Small intestine (tissue), 7 donors: ENCODE results near the gene CCNF. TPM values are rescaled to one million over a fixed set of nuclear protein-coding genes. Genes with fewer than 3 reads are reported as not detected.
A peak's percentile ranks its signal among the peaks of the same experiment; 100 is the strongest.

Experiments
- DNase-seq, 2 donors: peaks; one replicate each; pipeline versions ENCODE4 v3.0.0 to v3.0.0-alpha.2; 2013
- FAIRE-seq: peaks from 2 replicates; lab custom pipeline; 2012; peaks lifted over from hg19 to GRCh38; lab: Jason Lieb, UNC
- H3K27ac ChIP-seq, 3 donors: one replicate each; pipeline ENCODE4 v1.5.1; 2013; ENCODE audit warnings: low read length in 2 of 3, mild to moderate bottlenecking in 2 of 3, control low read depth in 1 of 3, inconsistent platforms in 1 of 3, low read depth in 1 of 3, moderate library complexity in 1 of 3
- H3K27me3 ChIP-seq, 3 donors: one replicate each; pipeline ENCODE4 v1.6.1; 2013; ENCODE audit warnings: low read length in 3 of 3, inconsistent platforms in 1 of 3; ENCODE audit not compliant: control insufficient read depth in 3 of 3, insufficient read depth in 3 of 3
- H3K36me3 ChIP-seq, 3 donors: one replicate each; pipeline ENCODE4 v1.6.1; 2013; ENCODE audit warnings: low read length in 3 of 3, inconsistent platforms in 1 of 3, low read depth in 1 of 3, mild to moderate bottlenecking in 1 of 3, moderate library complexity in 1 of 3; ENCODE audit not compliant: control insufficient read depth in 3 of 3, insufficient read depth in 2 of 3
- H3K4me1 ChIP-seq, 3 donors: one replicate each; pipeline ENCODE4 v1.6.1; 2013; ENCODE audit warnings: low read length in 2 of 3, inconsistent platforms in 1 of 3, low read depth in 1 of 3, mild to moderate bottlenecking in 1 of 3, moderate library complexity in 1 of 3; ENCODE audit not compliant: control insufficient read depth in 3 of 3, insufficient read depth in 2 of 3
- H3K4me3 ChIP-seq, 3 donors: one replicate each; pipeline ENCODE4 v1.5.1; 2013; ENCODE audit warnings: low read length in 3 of 3, control low read depth in 1 of 3, inconsistent platforms in 1 of 3, low read depth in 1 of 3, mild to moderate bottlenecking in 1 of 3, moderate library complexity in 1 of 3
- H3K9me3 ChIP-seq, 2 donors: one replicate each; pipeline ENCODE4 v1.6.1; 2013; ENCODE audit warnings: low read depth in 1 of 2, low read length in 1 of 2; ENCODE audit not compliant: control insufficient read depth in 2 of 2, insufficient read depth in 1 of 2
- WGBS, 3 donors: extraction: QIAGEN DNeasy Blood & Tissue Kit; methylation state at CpG; one replicate each; pipeline ENCODE4 v1.1.7; 2013; 5-methylcytosine and 5-hydroxymethylcytosine counted together
- polyA plus RNA-seq, 4 donors: library from polyadenylated mRNA; stranded (reverse) in 3 of 4; unstranded in 1 of 4; fragments of 200-250 nt in 3 of 4; fragments of 120-200 nt in 1 of 4; gene quantifications; one replicate each; pipeline versions ENCODE4 v1.2.1 to v1.2.3, GENCODE V29; 2013
- donor health status: healthy with polysubstance abuse.
- donor health status: control.
- donor health status: control.
- donor health status: Bipolar disorder and iron deficiency.
- donor health status: healthy.

CCNF gene
- polyA plus RNA-seq, 4 donors: 0.89 to 12.4 (median 3.8) TPM

DNA sequence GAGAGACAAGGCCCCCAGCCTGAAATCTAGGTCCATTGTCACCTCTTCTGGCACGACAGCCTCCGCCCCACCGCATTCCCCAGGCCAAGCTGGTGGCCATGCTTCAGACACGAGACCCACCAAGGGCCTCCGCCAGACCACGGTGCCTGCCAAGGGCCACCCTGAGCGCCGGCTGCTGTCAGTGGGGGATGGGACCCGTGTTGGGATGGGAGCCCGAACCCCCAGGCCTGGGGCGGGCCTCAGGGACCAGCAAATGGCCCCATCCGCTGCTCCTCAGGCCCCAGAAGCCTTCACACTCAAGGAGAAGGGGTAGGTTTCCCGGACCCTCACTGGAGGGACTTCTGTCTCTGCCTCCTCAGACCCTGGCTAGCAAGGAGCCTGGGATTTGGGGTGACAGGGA lies 31.7 kb downstream of the CCNF start:
- no peak for FAIRE-seq
- 88% methylated on average over 13 of the region's 13 CpGs for WGBS, 3 donors
- Histone ChIP-seq H3K27ac (no peak overlapping the region), H3K9me3 (no peaks in the 10 kb centered on the region), H3K4me3 (peak overlapping the region in 1 of 3 donors; percentile 29), H3K4me1 (peaks cover 2 to 16% (median 5%) of the 10 kb centered on the region in 3 donors), H3K27me3 (no peaks in the 10 kb centered on the region), H3K36me3 (peaks cover 0 to 38% (median 0%) of the 10 kb centered on the region in 3 donors)
- DNase-seq: no peak

DNA sequence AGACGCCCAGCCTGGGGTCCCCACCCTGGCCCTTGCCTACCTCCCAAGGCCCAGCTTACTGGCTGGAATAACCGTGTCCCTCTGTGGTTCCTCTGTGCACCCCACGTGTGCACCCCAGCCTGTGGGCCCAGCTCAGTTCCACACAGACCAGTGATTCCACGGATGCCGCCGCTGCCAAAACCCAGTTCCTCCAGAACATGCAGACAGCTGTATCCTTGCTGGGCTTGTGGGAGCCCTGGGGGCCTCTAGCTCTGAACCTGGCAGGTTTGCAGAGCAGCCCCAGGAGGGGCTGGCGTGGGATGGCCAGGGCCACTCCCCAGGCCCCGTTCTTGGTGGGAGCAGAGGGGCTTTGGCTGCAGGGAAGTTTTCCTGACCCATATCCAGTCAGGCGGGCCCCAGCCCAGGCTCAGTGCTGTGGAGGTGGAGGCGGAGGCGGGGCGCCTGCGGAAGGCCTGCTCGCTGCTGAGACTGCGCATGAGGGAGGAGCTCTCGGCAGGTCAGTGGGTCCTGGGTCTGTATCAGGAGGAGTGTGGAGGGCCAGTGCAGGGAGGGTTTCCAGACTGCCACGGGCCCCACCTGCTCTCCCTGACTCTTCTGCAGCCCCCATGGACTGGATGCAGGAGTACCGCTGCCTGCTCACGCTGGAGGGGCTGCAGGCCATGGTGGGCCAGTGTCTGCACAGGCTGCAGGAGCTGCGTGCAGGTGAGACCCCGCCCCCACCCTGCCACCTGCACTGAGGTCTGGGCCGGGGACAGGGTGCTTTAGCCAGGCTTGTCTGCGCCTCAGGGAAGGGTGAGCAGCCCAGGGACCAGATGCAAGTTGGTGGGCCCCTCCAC lies 33.0 kb downstream of the CCNF start:
- Histone ChIP-seq H3K27ac (no peak overlapping the region), H3K4me3 (no peak overlapping the region), H3K9me3 (no peaks in the 10 kb centered on the region), H3K27me3 (peaks cover 0 to 4% (median 0%) of the 10 kb centered on the region in 3 donors), H3K36me3 (peaks cover 0 to 25% (median 0%) of the 10 kb centered on the region in 3 donors), H3K4me1 (peaks cover 2 to 16% (median 5%) of the 10 kb centered on the region in 3 donors)
- no peak for FAIRE-seq
- 90 to 96% (median 91%) methylated on average over 20 to 23 of the region's 23 CpGs for WGBS, 3 donors
- no peak for DNase-seq

GRCh38 chr16:2464333-2464732 lies 35.1 kb downstream of the CCNF start:
- Histone ChIP-seq H3K27ac (no peak overlapping the region), H3K4me3 (no peak overlapping the region), H3K4me1 (peaks cover under 1 to 25% (median 7%) of the 10 kb centered on the region in 3 donors), H3K9me3 (no peaks in the 10 kb centered on the region), H3K36me3 (peaks cover 0 to 21% (median 0%) of the 10 kb centered on the region in 3 donors), H3K27me3 (peaks cover 3 to 18% (median 7%) of the 10 kb centered on the region in 3 donors)
- FAIRE-seq: no peak
- 81 to 90% (median 84%) methylated on average over 10 to 12 of the region's 12 CpGs for WGBS, 3 donors
- no peak for DNase-seq

GRCh38 chr16:2465653-2466415 lies 36.6 kb downstream of the CCNF start:
- 83 to 86% (median 84%) methylated on average over 12 of the region's 12 CpGs for WGBS, 3 donors
- no peak for FAIRE-seq

DNA sequence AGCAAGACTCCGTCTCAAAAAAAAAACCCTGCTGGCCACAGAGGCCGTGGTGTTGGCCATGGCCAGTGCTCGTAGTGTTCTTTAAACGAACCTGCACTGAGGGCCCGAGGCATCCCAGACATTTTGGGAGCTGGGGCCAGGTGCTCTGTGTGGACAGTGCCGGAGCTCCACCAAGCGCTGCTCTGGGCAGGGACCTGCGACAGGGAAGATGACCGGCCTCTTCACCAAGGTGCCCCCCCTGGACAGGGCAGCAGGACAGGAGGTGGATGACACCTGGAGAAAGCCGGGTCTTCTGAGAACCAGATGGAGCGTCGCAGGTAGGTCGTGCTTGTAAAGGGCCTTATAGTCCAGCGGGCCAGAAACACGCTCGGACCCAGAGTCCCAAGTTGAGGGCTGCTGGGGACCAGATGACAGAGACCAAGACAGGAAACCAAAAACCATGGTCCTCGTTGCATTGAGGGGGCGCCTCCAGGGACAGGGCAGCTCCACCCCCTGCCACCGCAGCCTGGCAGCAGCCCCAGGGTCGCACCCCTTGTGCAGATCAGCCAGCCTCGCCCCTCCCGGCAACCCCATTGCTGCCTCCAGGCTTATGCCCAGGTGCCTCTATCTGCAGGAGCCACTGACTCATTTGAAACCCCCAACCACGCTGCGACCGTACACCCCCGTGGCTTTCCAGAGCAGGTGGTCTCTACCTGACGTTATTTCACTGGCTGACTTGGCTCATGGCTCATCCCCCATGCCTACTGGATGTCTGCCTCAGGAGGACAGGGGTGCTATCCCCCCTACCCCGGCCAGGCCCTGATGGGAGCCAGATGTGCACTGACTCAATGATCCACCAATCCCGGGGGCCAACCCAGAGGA lies 37.6 kb downstream of the CCNF start:
- FAIRE-seq: no peak
- Histone ChIP-seq H3K4me1 (peaks cover 0 to 19% (median 2%) of the 10 kb centered on the region in 3 donors), H3K27ac (no peak overlapping the region), H3K4me3 (peak overlapping the region in 1 of 3 donors; percentile 15), H3K36me3 (peaks cover 0 to 12% (median 0%) of the 10 kb centered on the region in 3 donors), H3K27me3 (peaks cover 14 to 36% (median 14%) of the 10 kb centered on the region in 3 donors), H3K9me3 (no peaks in the 10 kb centered on the region)
- WGBS, 3 donors: 70 to 76% (median 74%) methylated on average over 29 of the region's 29 CpGs
- no peak for DNase-seq

More at GRCh38 chr16:2465653-2466415, 36.6 kb downstream of the CCNF start:
- Histone ChIP-seq H3K27ac (no peak overlapping the region), H3K27me3 (peaks cover 7 to 33% (median 10%) of the 10 kb centered on the region in 3 donors), H3K4me3 (no peak overlapping the region), H3K9me3 (no peaks in the 10 kb centered on the region), H3K4me1 (peaks cover 0 to 18% (median 2%) of the 10 kb centered on the region in 3 donors), H3K36me3 (peaks cover 0 to 20% (median 0%) of the 10 kb centered on the region in 3 donors)
- DNase-seq: no peak

DNA sequence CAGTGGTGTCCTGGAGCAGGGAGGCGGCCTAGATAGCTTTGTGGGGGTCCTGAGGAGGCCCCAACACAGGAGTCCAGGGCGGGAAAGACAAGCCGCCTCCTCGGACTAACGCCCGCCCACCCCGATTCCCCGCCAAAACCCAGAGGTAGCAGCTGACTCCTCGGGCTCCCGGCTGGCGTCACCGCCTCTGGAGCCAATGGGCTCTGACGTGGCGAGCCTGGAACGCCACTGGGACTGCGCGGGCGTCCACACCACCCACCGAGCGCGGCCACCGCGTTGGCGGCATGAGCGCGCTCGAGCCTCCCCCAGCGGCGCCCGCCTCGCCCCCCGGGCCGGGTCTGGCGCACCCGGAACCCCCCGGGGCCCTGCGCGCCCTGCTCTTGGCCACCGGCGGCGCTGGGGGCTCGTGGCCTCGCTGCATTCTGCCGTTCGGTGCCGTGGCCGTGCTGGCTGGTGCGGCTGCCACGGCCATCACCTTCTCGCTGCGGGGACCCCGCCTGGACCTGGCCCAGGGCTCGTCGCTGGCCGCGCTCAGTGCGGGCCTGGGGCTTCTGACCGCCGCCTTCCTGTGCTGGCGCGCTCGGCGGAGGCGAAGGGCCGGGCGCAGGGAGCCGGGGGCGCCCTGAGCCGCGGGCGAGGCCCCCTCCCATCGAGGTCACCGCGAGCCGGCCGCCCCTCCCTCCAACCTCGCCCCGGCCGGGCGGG lies 38.4 kb downstream of the CCNF start:
- Histone ChIP-seq H3K4me3 (peak overlapping the region; percentile 14 to 38 (median 35)), H3K27me3 (peaks cover 16 to 44% (median 20%) of the 10 kb centered on the region in 3 donors), H3K36me3 (peaks cover 0 to 6% (median 0%) of the 10 kb centered on the region in 3 donors), H3K4me1 (peaks cover 0 to 23% (median 2%) of the 10 kb centered on the region in 3 donors), H3K9me3 (no peaks in the 10 kb centered on the region), H3K27ac (peak overlapping the region in 2 of 3 donors; percentile 19 to 53)
- DNase-seq: peak in 1 of 2 donors; percentile 79
- no peak for FAIRE-seq
- WGBS, 3 donors: 1% methylated on average over 57 to 80 of the region's 80 CpGs

DNA sequence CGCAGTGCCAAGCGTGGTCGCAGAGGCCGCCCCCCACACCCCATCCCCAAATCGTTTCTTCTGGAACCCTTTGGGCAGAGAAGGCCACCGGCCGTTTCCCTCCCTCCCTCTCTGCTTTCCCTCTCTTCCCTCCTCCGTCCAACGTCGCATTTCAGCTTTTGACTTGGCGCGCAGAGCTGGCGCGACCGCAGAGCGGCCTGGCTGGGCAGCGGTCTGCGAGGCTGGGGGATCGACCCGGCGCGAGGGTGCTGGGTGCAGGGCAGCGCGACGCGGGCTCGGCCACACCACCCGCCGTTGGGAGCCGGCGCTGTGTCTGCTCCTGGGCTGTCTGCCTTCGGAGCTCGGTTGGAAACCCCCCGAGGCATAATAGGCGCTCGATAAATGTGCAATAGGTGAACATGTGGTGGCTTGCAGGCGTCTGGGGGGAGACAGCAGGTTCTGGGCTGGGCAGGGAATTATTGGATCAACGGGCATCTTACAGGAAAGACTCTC lies 39.0 kb downstream of the CCNF start:
- Histone ChIP-seq H3K36me3 (peaks cover 0 to 6% (median 0%) of the 10 kb centered on the region in 3 donors), H3K4me1 (peaks cover 0 to 25% (median 2%) of the 10 kb centered on the region in 3 donors), H3K27me3 (peaks cover 16 to 50% (median 20%) of the 10 kb centered on the region in 3 donors), H3K9me3 (no peaks in the 10 kb centered on the region), H3K27ac (peak overlapping the region in 2 of 3 donors; percentile 19 to 53), H3K4me3 (peak overlapping the region in 2 of 3 donors; percentile 35 to 38)
- WGBS, 3 donors: 1 to 2% (median 1%) methylated on average over 33 to 38 of the region's 38 CpGs
- FAIRE-seq (no peak), DNase-seq (no peak)
